HG03039 (cell line): Measurements from ENCODE around the gene PTGER1.
"Not testable (repeated sequence)": the region's sequence is repeated elsewhere in the genome, so short reads cannot be mapped to it uniquely, and the experiment has no call there.

Source experiments
- ATAC-seq: cut with Tn5 transposase; IDR thresholded peaks from one replicate; pipeline ENCODE4 v1.9.1; 2021; ENCODE audit warnings: mild to moderate bottlenecking, moderate library complexity; ENCODE audit not compliant: unreplicated experiment

PTGER1 gene

GRCh38 chr19:14476327-14476672, 1.1 kb upstream of the PTGER1 start:
- ATAC-seq = no peak

- ATAC-seq = no peak
Measured at GRCh38 chr19:14474827-14475226, 327 bp downstream of the PTGER1 start.

- ATAC-seq = no peak
Measured at GRCh38 chr19:14473978-14474578, 1.1 kb downstream of the PTGER1 start.

DNA sequence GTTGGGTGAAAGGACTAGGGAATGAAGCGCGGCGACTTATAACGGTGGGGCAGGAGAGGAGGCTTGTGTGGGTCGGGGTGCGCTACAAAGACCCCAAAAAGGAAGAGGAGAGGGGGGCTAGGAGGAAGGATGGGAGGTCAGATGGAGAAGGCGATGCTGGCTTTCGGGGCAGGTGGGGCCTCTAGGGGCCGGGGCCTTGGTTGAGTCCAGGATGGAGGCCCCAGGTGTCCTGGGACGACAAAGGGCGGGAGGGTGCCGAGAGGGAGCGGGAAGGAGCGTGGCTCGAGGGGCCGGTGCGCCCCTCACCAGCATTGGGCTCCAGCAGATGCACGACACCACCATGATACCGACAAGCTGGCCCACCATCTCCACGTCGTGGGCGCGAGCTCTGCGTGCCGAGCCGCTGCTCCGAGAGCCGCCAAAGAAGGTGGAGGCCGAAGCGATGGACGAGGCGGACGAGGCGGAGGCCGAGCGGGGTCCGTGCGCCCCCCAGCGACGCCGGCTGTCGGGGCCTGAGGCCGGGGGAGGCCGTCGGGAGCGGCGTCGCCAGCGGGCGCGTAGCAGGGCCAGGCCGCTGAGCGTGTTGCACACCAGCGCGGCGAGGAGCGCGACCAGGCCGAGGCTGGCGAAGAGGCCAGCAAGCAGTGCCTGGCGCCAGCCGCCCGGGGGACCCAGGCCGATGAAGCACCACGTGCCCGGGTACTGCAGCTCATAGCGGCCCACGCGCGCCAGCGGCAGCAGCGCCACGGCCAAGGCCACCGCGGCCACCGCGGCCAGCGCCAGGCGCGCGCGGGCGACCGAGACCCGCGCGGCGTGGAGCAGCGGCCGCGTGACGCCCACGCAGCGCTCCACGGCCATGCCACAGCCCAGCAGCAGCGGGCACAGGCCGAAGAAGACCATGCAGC, 1.8 kb downstream of the PTGER1 start:
- no peak for ATAC-seq

- no peak for ATAC-seq
Measured at GRCh38 chr19:14472202-14472938, 2.8 kb downstream of the PTGER1 start.

DNA sequence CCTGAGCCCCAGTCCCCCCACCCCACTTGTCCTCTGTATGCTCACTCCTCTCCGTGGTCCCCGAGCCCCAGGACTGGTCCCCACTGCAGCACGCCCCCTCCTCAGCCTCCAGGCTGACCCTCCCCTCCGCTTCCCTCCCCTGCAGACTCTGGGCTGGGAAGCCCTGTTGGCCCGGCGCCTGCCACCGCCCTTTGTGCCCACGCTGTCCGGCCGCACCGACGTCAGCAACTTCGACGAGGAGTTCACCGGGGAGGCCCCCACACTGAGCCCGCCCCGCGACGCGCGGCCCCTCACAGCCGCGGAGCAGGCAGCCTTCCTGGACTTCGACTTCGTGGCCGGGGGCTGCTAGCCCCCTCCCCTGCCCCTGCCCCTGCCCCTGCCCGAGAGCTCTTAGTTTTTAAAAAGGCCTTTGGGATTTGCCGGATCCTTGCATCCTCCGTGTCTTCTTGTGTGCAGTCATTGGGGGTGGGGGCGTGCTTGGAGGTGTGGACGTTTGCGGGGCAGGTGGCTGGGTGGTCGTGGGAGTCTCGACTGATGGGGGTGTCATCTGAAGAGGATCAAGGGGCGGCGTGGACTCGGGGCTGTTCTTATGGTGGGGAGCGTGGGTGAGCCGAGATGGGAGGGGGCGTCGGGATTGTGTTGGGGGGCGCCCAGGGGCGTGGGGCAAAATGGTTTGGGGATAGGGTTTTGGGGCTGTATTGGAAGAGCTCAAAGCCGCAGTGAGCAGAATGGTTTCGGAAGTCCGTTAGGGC, 3.5 kb downstream of the PTGER1 start:
- ATAC-seq = no peak

DNA sequence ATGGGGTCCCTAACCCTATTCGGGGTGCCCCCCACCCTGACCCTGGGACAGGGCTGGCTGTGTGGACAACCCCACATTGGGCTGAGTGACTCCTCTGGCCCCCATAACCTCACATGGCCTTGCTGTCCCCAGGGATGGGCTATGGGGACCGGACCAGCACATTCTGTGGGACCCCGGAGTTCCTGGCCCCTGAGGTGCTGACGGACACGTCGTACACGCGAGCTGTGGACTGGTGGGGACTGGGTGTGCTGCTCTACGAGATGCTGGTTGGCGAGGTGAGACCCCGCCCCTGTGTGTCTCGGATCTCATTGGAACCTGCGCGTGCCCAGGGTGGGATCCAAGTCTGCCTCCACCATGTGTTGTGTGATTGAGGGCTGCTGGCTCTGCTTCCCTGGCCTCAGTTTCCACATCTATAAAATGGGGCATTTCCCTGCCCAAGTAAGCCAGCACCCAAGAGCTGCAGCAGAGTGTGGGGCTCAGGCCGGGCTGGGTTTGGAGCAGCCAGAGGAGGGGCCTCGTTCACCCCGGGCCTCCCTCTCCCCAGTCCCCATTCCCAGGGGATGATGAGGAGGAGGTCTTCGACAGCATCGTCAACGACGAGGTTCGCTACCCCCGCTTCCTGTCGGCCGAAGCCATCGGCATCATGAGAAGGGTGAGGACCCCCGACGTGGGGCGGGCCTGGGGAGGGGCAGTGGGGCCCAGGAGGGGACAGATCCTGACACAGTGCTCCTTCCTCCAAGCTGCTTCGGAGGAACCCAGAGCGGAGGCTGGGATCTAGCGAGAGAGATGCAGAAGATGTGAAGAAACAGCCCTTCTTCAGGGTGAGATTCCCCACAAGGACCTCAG, 4.9 kb downstream of the PTGER1 start:
- no peak for ATAC-seq

GRCh38 chr19:14467816-14468215, 7.3 kb downstream of the PTGER1 start:
- no peak for ATAC-seq

DNA sequence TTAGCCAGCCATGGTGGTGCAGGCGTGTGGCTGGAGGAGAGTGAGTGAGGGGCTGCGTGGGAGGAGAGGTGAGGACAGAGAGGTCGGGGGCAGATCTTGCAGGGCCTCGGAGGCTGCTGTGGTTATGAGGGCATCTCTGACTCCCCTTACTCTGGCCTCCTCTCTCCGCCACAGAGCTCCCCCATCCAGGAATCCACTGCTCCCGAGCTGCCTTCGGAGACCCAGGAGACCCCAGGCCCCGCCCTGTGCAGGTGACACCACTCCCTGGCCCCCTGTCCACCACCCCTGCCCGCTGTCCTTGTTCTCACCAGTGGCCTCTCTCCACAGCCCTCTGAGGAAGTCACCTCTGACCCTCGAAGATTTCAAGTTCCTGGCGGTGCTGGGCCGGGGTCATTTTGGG, 7.8 kb downstream of the PTGER1 start:
- no peak for ATAC-seq

DNA sequence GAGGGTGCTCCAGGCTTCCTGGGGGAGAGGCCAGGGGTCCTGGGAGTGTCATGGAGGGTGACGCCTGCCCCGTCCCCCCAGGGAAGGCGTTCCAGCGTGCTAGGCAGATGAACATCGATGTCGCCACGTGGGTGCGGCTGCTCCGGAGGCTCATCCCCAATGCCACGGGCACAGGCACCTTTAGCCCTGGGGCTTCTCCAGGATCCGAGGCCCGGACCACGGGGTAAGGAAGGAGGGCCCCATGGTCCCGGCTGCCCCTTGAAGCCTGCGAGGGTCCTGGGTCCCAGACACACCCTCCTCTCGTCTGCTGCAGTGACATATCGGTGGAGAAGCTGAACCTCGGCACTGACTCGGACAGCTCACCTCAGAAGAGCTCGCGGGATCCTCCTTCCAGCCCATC, 11.4 kb downstream of the PTGER1 start:
- ATAC-seq = no peak

- not testable (repeated sequence) for ATAC-seq
Measured at GRCh38 chr19:14462401-14462800, 12.8 kb downstream of the PTGER1 start.

DNA sequence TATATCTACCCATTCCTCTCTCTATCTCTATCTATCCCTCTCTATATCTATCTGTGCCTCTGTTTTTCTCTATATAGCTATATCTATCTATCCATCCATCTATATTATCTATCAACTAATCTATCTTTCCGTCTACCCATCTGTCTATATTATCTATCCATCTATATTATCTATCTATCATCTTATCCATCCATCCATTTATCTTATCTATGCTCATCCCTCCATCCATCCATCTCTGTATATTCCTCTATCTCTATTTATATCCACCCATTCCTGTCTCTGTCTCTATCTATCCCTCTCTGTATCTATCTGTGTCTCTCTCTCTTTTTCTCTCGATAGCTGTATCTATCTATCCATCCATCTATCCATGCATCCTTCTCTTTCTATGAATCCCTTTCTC, 14.2 kb downstream of the PTGER1 start:
- ATAC-seq = no peak

DNA sequence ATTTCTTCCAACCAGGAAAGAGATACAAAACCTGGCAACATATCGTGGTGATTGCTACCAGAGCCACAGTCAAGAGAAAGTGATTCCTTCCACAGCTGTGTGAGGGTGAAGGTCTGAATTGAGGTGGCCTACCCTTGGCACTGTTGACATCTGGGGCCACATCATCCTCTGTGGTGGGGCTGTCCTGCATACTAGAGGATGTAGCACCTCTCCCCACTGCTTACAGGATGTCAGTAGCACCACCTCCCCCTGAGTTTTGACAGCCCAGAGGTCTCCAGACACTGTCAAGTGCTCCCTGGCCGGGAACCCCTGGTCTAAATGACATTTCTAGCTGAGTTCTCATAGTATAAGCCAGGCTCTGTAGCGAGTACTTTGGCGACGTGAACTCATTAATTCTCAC, 15.5 kb downstream of the PTGER1 start:
- no peak for ATAC-seq

- ATAC-seq = not testable (repeated sequence)
Measured at GRCh38 chr19:14452303-14452702, 22.9 kb downstream of the PTGER1 start.

- no peak for ATAC-seq
Measured at GRCh38 chr19:14450876-14451275, 24.3 kb downstream of the PTGER1 start.

DNA sequence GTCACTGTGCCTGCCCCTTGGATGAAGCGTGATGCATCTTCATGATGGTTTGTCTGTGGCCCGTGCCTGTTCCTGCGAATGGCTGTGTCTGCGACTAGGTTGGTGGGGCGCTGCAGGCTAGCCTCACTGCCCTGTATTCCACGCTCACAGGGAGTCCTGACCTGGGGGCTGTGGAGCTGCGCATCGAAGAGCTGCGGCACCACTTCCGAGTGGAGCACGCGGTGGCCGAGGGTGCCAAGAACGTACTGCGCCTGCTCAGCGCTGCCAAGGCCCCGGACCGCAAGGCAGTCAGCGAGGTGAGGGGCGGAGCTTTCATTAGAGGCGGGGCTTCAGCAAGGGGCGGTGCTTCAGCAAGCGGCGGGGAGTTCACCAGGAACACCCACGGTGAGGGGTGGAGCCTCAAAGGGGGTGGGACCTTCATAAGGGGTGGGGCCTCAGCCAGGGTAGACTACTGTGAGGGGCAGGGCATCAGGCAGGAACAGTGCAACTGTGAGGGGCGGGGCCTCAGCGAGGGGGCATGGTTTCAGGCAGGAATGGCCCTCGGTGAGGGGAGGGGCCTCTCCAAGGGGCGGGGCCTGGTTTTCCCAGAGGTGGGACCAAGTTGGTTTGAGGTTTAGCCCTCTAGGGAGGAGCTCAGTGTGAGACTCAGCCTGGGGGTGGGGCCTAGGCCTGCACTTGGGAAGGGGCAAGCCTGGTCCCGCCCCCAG, 24.8 kb downstream of the PTGER1 start:
- no peak for ATAC-seq

GRCh38 chr19:14449321-14449720, 25.8 kb downstream of the PTGER1 start:
- ATAC-seq = no peak

DNA sequence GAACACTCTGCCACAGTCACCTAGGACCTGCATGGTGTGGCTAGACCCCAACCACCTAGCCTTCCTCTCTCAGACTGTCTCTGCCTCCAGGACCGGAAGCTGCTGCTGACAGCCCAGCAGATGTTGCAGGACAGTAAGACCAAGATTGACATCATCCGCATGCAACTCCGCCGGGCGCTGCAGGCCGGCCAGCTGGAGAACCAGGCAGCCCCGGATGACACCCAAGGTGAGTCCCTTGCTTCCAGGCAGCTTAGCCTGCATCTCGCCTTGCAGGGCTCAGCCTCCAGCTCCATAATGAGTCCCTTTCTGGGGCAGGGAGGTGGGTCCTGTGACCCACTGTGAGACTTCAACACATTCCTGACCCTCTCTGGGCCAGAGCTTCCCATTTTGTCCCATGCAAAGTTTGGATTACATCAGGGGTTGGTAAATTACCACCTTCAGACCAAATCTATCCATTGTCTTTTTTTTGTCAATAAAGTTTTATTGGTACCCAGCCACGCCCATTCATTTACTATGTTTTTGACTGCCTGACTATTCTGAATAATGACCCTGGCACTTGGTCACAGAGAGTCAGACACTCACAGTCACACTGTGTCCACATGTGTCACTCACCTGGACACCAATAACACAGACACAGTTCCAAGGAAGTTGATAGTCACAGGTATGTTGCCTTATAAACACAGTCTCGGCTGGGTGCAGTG, 28.7 kb downstream of the PTGER1 start:
- ATAC-seq = no peak

- ATAC-seq = no peak
Measured at GRCh38 chr19:14443632-14444216, 31.4 kb downstream of the PTGER1 start.
